ENCODE data around the gene DNMT3A.
A peak's percentile ranks its signal among the peaks of the same experiment; 100 is the strongest.

The DNMT3A gene

GRCh38 chr2:25347205-25347815 is 5.6 kb upstream of the DNMT3A start:
- DNase-seq (ENCODE audit: low read depth in 2 of 2): no peak

- no peak for DNase-seq (ENCODE audit: low read depth in 2 of 2)
These were observed 1.6 kb upstream of the DNMT3A start for GRCh38 chr2:25343187-25343825.

GRCh38 chr2:25342372-25343186 is 854 bp upstream of the DNMT3A start:
- peak; percentile 33 to 35 for DNase-seq (ENCODE audit: low read depth in 2 of 2)

- no peak for DNase-seq (ENCODE audit: low read depth in 2 of 2)
These were observed 556 bp downstream of the DNMT3A start for GRCh38 chr2:25341011-25341727.

- DNase-seq (ENCODE audit: low read depth in 2 of 2): no peak
These were observed 1.4 kb downstream of the DNMT3A start for GRCh38 chr2:25340181-25340921.

- DNase-seq (ENCODE audit: low read depth in 2 of 2): no peak
These were observed 1.9 kb downstream of the DNMT3A start for GRCh38 chr2:25339791-25340180.

- no peak for DNase-seq (ENCODE audit: low read depth in 2 of 2)
These were observed 2.5 kb downstream of the DNMT3A start for GRCh38 chr2:25339211-25339674.

- no peak for DNase-seq (ENCODE audit: low read depth in 2 of 2)
These were observed 3.3 kb downstream of the DNMT3A start for GRCh38 chr2:25338401-25338800.

- DNase-seq (ENCODE audit: low read depth in 2 of 2): no peak
These were observed 3.8 kb downstream of the DNMT3A start for GRCh38 chr2:25337891-25338290.

- DNase-seq (ENCODE audit: low read depth in 2 of 2): no peak
These were observed 4.4 kb downstream of the DNMT3A start for GRCh38 chr2:25337276-25337675.

GRCh38 chr2:25336383-25336841 is 5.3 kb downstream of the DNMT3A start:
- no peak for DNase-seq (ENCODE audit: low read depth in 2 of 2)

GRCh38 chr2:25335971-25336370 is 5.8 kb downstream of the DNMT3A start:
- no peak for DNase-seq (ENCODE audit: low read depth in 2 of 2)

GRCh38 chr2:25335204-25335603 is 6.5 kb downstream of the DNMT3A start:
- no peak for DNase-seq (ENCODE audit: low read depth in 2 of 2)

GRCh38 chr2:25334482-25334881 is 7.2 kb downstream of the DNMT3A start:
- DNase-seq (ENCODE audit: low read depth in 2 of 2): no peak

GRCh38 chr2:25333981-25334380 is 7.7 kb downstream of the DNMT3A start:
- no peak for DNase-seq (ENCODE audit: low read depth in 2 of 2)

- no peak for DNase-seq (ENCODE audit: low read depth in 2 of 2)
These were observed 9.2 kb downstream of the DNMT3A start for GRCh38 chr2:25332571-25332970.

- no peak for DNase-seq (ENCODE audit: low read depth in 2 of 2)
These were observed 9.9 kb downstream of the DNMT3A start for GRCh38 chr2:25331686-25332365.

GRCh38 chr2:25330937-25331336 is 10.8 kb downstream of the DNMT3A start:
- no peak for DNase-seq (ENCODE audit: low read depth in 2 of 2)

GRCh38 chr2:25330273-25330672 is 11.5 kb downstream of the DNMT3A start:
- no peak for DNase-seq (ENCODE audit: low read depth in 2 of 2)

- no peak for DNase-seq (ENCODE audit: low read depth in 2 of 2)
These were observed 13.3 kb downstream of the DNMT3A start for GRCh38 chr2:25328152-25329085.

All from fibroblast of skin of left biceps (primary cell).